IMR-90 (cell line): Measurements from ENCODE around the gene TVP23C. TPM values are rescaled to one million over a fixed set of nuclear protein-coding genes. Genes with fewer than 3 reads are reported as not detected.

Source experiments
- ATAC-seq: fragments of 200-7000 bp; cut with Tn5 transposase; 2 replicates; pipeline ENCODE4 v1.9.1; 2020; ENCODE audit warnings: low read depth, mild to moderate bottlenecking, moderate library complexity
- BruUV-seq: library from RNA; stranded (reverse); fragments of 400-500 nt; replicated peaks from 2 replicates; lab custom pipeline; 2021; lab: Mats Ljungman, UMichigan
- CTCF ChIA-PET: fragments of 300-600 bp; formaldehyde crosslinking; extraction: SDS; loops from one replicate; lab custom pipeline; 2021; ENCODE audit warnings: antibody characterized with exemption; lab: Yijun Ruan, JAX
- POLR2A ChIA-PET: fragments of 300-600 bp; sonication (Branson Sonifier 250); formaldehyde crosslinking; loops from one replicate; lab custom pipeline; 2022; ENCODE audit warnings: antibody characterized with exemption; ENCODE audit not compliant: unreplicated experiment; lab: Charles Lee
- DNase-seq: peaks from one replicate; pipeline ENCODE4 v3.0.0; 2013
- H2AFZ ChIP-seq: replicated peaks from 2 replicates; pipeline ENCODE3; 2013; ENCODE audit warnings: low read length, mild to moderate bottlenecking; ENCODE audit not compliant: poor library complexity
- H2AK5ac ChIP-seq: 2 replicates; pipeline ENCODE4 v1.6.1; 2013; ENCODE audit warnings: low read depth, low read length, inconsistent platforms
- H2AK9ac ChIP-seq: replicated peaks from 2 replicates; pipeline ENCODE3; 2013; ENCODE audit warnings: mild to moderate bottlenecking, low read depth, low read length, moderate library complexity; ENCODE audit not compliant: poor library complexity
- H2BK120ac ChIP-seq: 2 replicates; pipeline ENCODE4 v1.6.1; 2013; ENCODE audit warnings: low read depth, low read length, inconsistent platforms
- H2BK15ac ChIP-seq: 3 replicates; pipeline ENCODE4 v1.6.1; 2013; ENCODE audit warnings: low read depth, low read length, inconsistent platforms
- H2BK20ac ChIP-seq: 2 replicates; pipeline ENCODE4 v1.6.1; 2013; ENCODE audit warnings: low read depth, mild to moderate bottlenecking, inconsistent platforms, low read length, moderate library complexity
- H2BK5ac ChIP-seq: 2 replicates; pipeline ENCODE4 v1.6.1; 2013; ENCODE audit warnings: mild to moderate bottlenecking, low read depth, low read length, inconsistent platforms; ENCODE audit not compliant: poor library complexity, severe bottlenecking
- H3K14ac ChIP-seq: replicated peaks from 2 replicates; pipeline ENCODE4 v1.6.1; 2013; ENCODE audit warnings: low read depth, low read length, inconsistent platforms
- H3K18ac ChIP-seq: 2 replicates; pipeline ENCODE4 v1.6.1; 2013; ENCODE audit warnings: low read depth, low read length, control low read depth
- H3K23ac ChIP-seq: 2 replicates; pipeline ENCODE4 v1.6.1; 2013; ENCODE audit warnings: low read depth, low read length, inconsistent platforms
- H3K27ac ChIP-seq: 2 replicates; pipeline ENCODE4 v1.5.1; 2013; ENCODE audit warnings: mild to moderate bottlenecking, control low read depth, low read length; ENCODE audit not compliant: insufficient read depth
- H3K27me3 ChIP-seq: 2 replicates; pipeline ENCODE4 v1.6.1; 2013; ENCODE audit warnings: low read length; ENCODE audit not compliant: control insufficient read depth, insufficient read depth
- H3K36me3 ChIP-seq: 2 replicates; pipeline ENCODE4 v1.6.1; 2013; ENCODE audit warnings: low read length, mixed read lengths; ENCODE audit not compliant: control insufficient read depth, insufficient read depth
- H3K4ac ChIP-seq: 2 replicates; pipeline ENCODE4 v1.6.1; 2013; ENCODE audit warnings: low read depth, low read length, inconsistent platforms
- H3K4me1 ChIP-seq: 2 replicates; pipeline ENCODE4 v1.6.1; 2013; ENCODE audit warnings: low read length, mixed read lengths; ENCODE audit not compliant: control insufficient read depth, insufficient read depth
- H3K4me2 ChIP-seq: 2 replicates; pipeline ENCODE4 v1.6.1; 2013; ENCODE audit warnings: low read depth, mild to moderate bottlenecking, control low read depth, low read length, moderate library complexity
- H3K4me3 ChIP-seq: 2 replicates; pipeline ENCODE4 v1.5.1; 2013; ENCODE audit warnings: low read depth, mild to moderate bottlenecking, control low read depth, low read length, moderate library complexity; ENCODE audit not compliant: insufficient read depth
- H3K56ac ChIP-seq: 2 replicates; pipeline ENCODE4 v1.6.1; 2013; ENCODE audit warnings: low read length, inconsistent platforms; ENCODE audit not compliant: insufficient read depth; ENCODE audit errors: extremely low read depth
- H3K79me1 ChIP-seq, 2 experiments: 2 replicates each; pipeline ENCODE4 v1.6.1; 2013; ENCODE audit warnings: low read length in 2 of 2, inconsistent platforms in 1 of 2, low read depth in 1 of 2
- H3K9ac ChIP-seq: 2 replicates; pipeline ENCODE4 v1.6.1; 2013; ENCODE audit warnings: low read depth, low read length, control low read depth
- H3K9me1 ChIP-seq: 2 replicates; pipeline ENCODE4 v1.6.1; 2013; ENCODE audit warnings: low read length, inconsistent platforms; ENCODE audit not compliant: insufficient read depth
- H3K9me3 ChIP-seq: 2 replicates; pipeline ENCODE4 v1.6.1; 2013; ENCODE audit warnings: low read length; ENCODE audit not compliant: control insufficient read depth, insufficient read depth
- H4K20me1 ChIP-seq: 2 replicates; pipeline ENCODE4 v1.6.1; 2013; ENCODE audit warnings: low read length, inconsistent platforms; ENCODE audit not compliant: insufficient read depth
- H4K5ac ChIP-seq: 2 replicates; pipeline ENCODE4 v1.6.1; 2013; ENCODE audit warnings: mild to moderate bottlenecking, low read depth, low read length, control low read depth
- H4K8ac ChIP-seq, 2 experiments: 2 replicates each; pipeline ENCODE4 v1.6.1; 2013; ENCODE audit warnings: low read depth in 2 of 2, low read length in 2 of 2, control low read depth in 1 of 2, inconsistent platforms in 1 of 2
- H4K91ac ChIP-seq: 2 replicates; pipeline ENCODE4 v1.6.1; 2013; ENCODE audit warnings: low read depth, low read length, inconsistent platforms; ENCODE audit not compliant: insufficient read depth
- MXI1 ChIP-seq: IDR thresholded peaks from 2 replicates; pipeline ENCODE4 v1.6.1; 2012; ENCODE audit warnings: low read depth, mild to moderate bottlenecking, low read length, moderate library complexity, borderline replicate concordance
- POLR2A ChIP-seq: IDR thresholded peaks from 2 replicates; pipeline ENCODE4 v1.6.1; 2012; ENCODE audit warnings: mild to moderate bottlenecking, low read depth, low read length
- RCOR1 ChIP-seq: IDR thresholded peaks from 2 replicates; pipeline ENCODE4 v1.6.1; 2012; ENCODE audit warnings: mild to moderate bottlenecking, low read length, improper control_type of control experiment; ENCODE audit not compliant: insufficient replicate concordance
- RFX5 ChIP-seq: IDR thresholded peaks from 2 replicates; pipeline ENCODE4 v1.8.0; 2012; ENCODE audit warnings: low read depth, mild to moderate bottlenecking, low read length, moderate library complexity
- SMC3 ChIP-seq: fragments of 150-350 bp; IDR thresholded peaks from 2 replicates; pipeline ENCODE4 v1.6.1; 2016; ENCODE audit warnings: low read depth, mild to moderate bottlenecking, antibody characterized with exemption, low read length, moderate library complexity
- WGBS, 2 experiments: methylation state at CpG; one replicate each; pipeline versions ENCODE4 v1.1.5 to v1.1.7; 2013; ENCODE audit warnings: missing lambda C conversion rate in 2 of 2; ENCODE audit not compliant: insufficient read length in 1 of 2; ENCODE audit errors: extremely low coverage in 2 of 2; 5-methylcytosine and 5-hydroxymethylcytosine counted together
- dilution Hi-C: fragments of 300-500 bp; cut with HindIII; formaldehyde crosslinking; loops from one replicate; pipeline ENCODE4 v1.14.3; 2018; ENCODE audit warnings: low sequenced_read_pairs; ENCODE audit not compliant: unreplicated experiment
- in situ Hi-C: fragments of 300-500 bp; cut with MboI; formaldehyde crosslinking; loops from 3 replicates; pipeline ENCODE4 v1.14.3; 2019; ENCODE audit warnings: low sequenced_read_pairs, inconsistent platforms, mixed read lengths
- intact Hi-C: fragments of 100-400 bp; cut with micrococcal nuclease; formaldehyde crosslinking; loops from 2 replicates; pipeline ENCODE4 v1.10.0; 2022
- polyA plus RNA-seq, 3 experiments: library from polyadenylated mRNA; depleted of rRNA; stranded (reverse); fragments of >200 nt; gene quantifications; 2 replicates each; pipeline ENCODE4 v1.2.3, GENCODE V29; 2012; ENCODE audit warnings: low replicate concordance in 1 of 3
- total RNA-seq: library from RNA; depleted of rRNA; stranded (reverse); fragments of >200 nt; gene quantifications from 2 replicates; pipeline ENCODE4 v1.2.3, GENCODE V29; 2012
- TF ChIP-seq, protein P1 (sequence below): fragments of 150-350 bp; IDR thresholded peaks from 2 replicates; pipeline ENCODE4 v1.6.1; 2017; ENCODE audit warnings: mild to moderate bottlenecking, antibody characterized with exemption, low read length, low read depth

TVP23C gene
- total and polyA plus RNA-seq, 2 of the 4 experiments (the other 2 are of a cell fraction) = 7.5 to 12.0 TPM

DNA sequence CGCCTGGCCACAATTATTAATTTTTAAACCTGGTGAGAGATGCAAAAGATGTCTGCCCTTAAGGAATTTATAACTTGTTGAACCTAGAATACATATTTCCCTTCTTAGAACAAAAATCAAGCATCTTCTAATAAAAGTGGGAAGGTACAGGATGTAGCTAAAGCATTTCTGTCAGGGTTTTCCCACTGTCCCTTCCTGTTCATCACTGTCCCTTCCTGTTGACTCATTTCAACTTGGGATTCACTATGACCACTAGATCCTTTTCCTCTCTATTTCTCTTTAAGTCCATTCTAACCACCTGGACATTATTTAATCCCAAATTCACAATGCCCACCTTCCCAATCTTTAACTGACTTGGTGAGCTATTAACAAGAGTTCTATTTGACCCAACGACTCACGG is 62.0 kb downstream of the TVP23C start:
- H2AK5ac ChIP-seq = peak overlapping the region; percentile 96
- WGBS, 2 experiments = no CpG with 5 or more reads among the region's 3 CpGs
- no peak overlapping the region for H3K18ac ChIP-seq
- CTCF ChIA-PET = interaction anchor here (0.9 kb wide), 1 partner anchor 44 kb away, joined by 3 read pairs; no protein-coding TSS in a partner anchor
- peaks cover 7% of the 10 kb centered on the region; the same call in 1 of the 2 replicates for H3K4me1 ChIP-seq
- H3K79me1 ChIP-seq = peaks cover 0 to 6% of the 10 kb centered on the region in 2 experiments; a peak in 2 of 4 replicates
- no peak overlapping the region for H2BK5ac ChIP-seq
- no peak overlapping the region for H3K23ac ChIP-seq
- H3K27ac ChIP-seq = no peak overlapping the region
- no peak overlapping the region for H4K8ac ChIP-seq
- TF ChIP-seq SMC3 (no peak), RFX5 (no peak), POLR2A (no peak), MXI1 (no peak), RCOR1 (no peak)
- TF ChIP-seq, protein P1, sequence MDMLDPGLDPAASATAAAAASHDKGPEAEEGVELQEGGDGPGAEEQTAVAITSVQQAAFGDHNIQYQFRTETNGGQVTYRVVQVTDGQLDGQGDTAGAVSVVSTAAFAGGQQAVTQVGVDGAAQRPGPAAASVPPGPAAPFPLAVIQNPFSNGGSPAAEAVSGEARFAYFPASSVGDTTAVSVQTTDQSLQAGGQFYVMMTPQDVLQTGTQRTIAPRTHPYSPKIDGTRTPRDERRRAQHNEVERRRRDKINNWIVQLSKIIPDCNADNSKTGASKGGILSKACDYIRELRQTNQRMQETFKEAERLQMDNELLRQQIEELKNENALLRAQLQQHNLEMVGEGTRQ = no peak
- 0 out of 2 replicates have a peak overlapping the region, but pooled peaks have one; percentile 48 for H2BK20ac ChIP-seq
- dilution Hi-C loops = no loop called here
- H4K20me1 ChIP-seq = no peaks in the 10 kb centered on the region
- DNase-seq = no peak
- POLR2A ChIA-PET = no interaction called here
- in situ Hi-C loops = loop anchor here (5.0 kb wide), 1 partner anchor 244 kb away; no protein-coding TSS in a partner anchor
- H3K4me2 ChIP-seq = no peak overlapping the region
- no peak overlapping the region for H3K9ac ChIP-seq
- no peak for ATAC-seq
- H3K56ac ChIP-seq = no peak overlapping the region
- H2AK9ac ChIP-seq = no peak overlapping the region
- no peak overlapping the region for H4K5ac ChIP-seq
- peaks cover 9% of the 10 kb centered on the region for H3K9me1 ChIP-seq
- no peaks in the 10 kb centered on the region for H3K9me3 ChIP-seq
- H3K14ac ChIP-seq = no peak overlapping the region
- H3K4me3 ChIP-seq = no peak overlapping the region
- BruUV-seq = no TSS peak
- H2BK120ac ChIP-seq = 0 out of 2 replicates have a peak overlapping the region, but pooled peaks have one; percentile 34
- no peak overlapping the region for H2AFZ ChIP-seq
- peaks cover 7% of the 10 kb centered on the region for H3K36me3 ChIP-seq
- peak overlapping the region; percentile 75 for H3K4ac ChIP-seq
- H2BK15ac ChIP-seq = peak overlapping the region; percentile 71; the same call in 1 of the 3 replicates
- no peaks in the 10 kb centered on the region for H3K27me3 ChIP-seq
- H4K91ac ChIP-seq = no peak overlapping the region; the same call in 1 of the 2 replicates
- intact Hi-C loops = no loop called here
